G401 (cell line): ENCODE data around the gene LCA5. TPM values are rescaled to one million over a fixed set of nuclear protein-coding genes. Genes with fewer than 3 reads are reported as not detected.
"Not testable (repeated sequence)": the region's sequence is repeated elsewhere in the genome, so short reads cannot be mapped to it uniquely, and the experiment has no call there.

Experiments
- DNase-seq: peaks from one replicate; pipeline ENCODE4 v3.0.0-alpha.2; 2015; ENCODE audit warnings: low spot score
- in situ Hi-C: cut with HindIII; loops from 2 replicates; pipeline ENCODE4 v1.10.0; 2016; ENCODE audit warnings: low sequenced_read_pairs, mixed read lengths
- total RNA-seq: library from RNA; depleted of rRNA; stranded (reverse); fragments of >200 nt; shearing (Covaris generic); gene quantifications from 2 replicates; pipeline ENCODE4 v1.2.3, GENCODE V29; 2014

LCA5 gene
- total RNA-seq, 1 experiment from 2014 or later: 24.2 TPM

DNA sequence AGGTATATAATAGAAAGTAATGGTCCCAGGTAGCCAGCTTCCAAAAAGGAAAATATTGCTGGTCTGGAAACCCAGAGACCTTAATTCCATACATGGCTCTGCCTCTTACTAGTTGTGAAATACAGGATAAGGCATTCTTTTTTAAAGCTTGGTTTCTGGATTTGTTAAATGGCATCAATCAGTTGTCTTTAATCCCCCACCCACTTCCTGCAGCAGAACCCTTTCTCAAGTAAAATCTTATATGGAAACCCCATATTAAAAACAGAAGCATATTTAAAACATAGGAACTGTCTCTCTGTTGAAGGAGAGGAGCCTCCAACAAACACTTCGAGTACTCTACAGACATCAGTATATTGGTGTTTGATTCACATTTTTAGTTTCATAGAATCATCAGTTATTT, 6.2 kb upstream of the LCA5 start:
- in situ Hi-C loops: no loop called here

GRCh38 chr6:79538106-79538971, 1.1 kb upstream of the LCA5 start:
- in situ Hi-C loops: no loop called here
- peak; percentile 73 for DNase-seq

More for the DNA sequence above, 6.2 kb upstream of the LCA5 start:
- peak; percentile 32 for DNase-seq

- in situ Hi-C loops: no loop called here
- DNase-seq: peak; percentile 70
Observed at GRCh38 chr6:79536585-79536953, 661 bp downstream of the LCA5 start.

- in situ Hi-C loops, DNase-seq: not testable (repeated sequence)
Observed at GRCh38 chr6:79529567-79529966, 7.7 kb downstream of the LCA5 start.

DNA sequence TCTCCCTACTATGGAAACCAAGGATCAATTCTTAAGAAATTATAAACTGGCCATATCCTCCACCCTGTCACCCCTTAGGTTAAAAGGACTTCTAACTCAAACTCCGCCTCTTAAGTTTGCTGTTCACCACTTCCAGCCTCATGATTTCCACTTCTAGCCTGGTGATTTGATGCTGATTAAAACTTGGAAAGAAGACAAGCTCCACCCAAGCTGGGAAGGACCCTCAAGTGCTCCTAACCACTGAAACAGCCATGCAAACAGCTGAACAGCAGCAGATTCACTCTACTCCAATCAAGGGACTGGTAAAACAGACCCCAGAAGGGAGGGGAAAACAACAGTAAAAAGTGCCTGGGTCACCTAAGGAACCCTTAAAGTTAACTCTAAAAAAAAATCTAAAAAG, 10.3 kb downstream of the LCA5 start:
- in situ Hi-C loops: no loop called here
- DNase-seq: peak; percentile 60

- in situ Hi-C loops: no loop called here
- DNase-seq: peak; percentile 42
Observed at GRCh38 chr6:79525272-79526100, 11.7 kb downstream of the LCA5 start.

DNA sequence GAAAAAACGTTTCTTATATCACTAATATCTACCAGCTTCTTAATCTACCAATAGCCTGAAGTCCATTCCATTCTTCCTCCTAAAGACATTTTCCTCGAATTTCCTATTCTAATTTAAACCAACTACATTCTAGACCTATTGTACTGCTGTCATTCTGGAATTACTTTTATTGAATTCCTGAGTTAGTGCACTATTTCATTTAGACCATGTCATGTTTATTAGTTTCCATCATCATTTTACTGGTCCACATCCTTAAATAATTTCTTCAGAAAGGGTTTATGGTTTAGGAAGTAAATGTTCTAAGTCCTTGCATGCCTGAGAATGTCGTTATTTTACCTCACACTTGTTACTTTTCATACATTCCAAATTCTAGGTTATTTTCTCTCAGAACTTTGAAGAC, 13.2 kb downstream of the LCA5 start:
- in situ Hi-C loops: no loop called here

GRCh38 chr6:79522609-79523008, 14.6 kb downstream of the LCA5 start:
- in situ Hi-C loops: no loop called here
- no peak for DNase-seq

More for the DNA sequence above, 13.2 kb downstream of the LCA5 start:
- DNase-seq: no peak

DNA sequence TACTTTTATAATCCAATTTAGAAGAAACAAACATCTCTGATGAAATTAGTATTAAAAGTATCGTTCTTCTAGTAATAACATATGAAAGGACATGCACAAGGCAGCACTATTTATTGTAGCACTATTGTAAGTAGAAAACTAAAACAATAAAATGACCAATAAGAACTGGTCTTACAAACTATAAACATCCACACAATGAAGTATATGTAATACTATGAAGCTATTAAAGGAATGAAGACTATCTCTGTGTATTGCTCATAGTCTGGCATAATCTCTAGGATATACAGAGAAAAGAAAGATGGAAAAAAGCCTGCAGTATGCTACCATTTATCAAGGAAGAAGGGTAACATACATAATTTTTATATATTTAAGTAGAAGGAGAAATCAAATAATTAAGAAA, 16.7 kb downstream of the LCA5 start:
- DNase-seq: no peak
- in situ Hi-C loops: no loop called here

DNA sequence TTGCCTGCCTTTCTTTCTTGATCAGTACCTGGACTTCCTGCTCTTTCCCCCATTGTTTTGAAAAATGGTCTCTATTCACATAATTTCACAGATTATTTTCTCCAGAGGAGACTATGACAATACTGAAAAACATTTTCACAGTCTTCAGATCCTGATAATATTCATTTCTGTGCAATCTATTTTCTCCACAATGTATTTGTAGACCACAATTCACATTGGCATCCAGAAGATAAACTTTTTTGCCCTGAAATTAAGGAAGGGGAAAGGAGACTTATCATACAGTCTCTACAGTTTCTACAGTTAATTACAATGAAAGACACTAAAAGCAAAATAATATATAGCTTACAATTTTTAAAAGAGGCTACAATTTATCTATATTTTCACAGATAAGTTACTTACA, 18.4 kb downstream of the LCA5 start:
- in situ Hi-C loops: no loop called here
- no peak for DNase-seq

DNA sequence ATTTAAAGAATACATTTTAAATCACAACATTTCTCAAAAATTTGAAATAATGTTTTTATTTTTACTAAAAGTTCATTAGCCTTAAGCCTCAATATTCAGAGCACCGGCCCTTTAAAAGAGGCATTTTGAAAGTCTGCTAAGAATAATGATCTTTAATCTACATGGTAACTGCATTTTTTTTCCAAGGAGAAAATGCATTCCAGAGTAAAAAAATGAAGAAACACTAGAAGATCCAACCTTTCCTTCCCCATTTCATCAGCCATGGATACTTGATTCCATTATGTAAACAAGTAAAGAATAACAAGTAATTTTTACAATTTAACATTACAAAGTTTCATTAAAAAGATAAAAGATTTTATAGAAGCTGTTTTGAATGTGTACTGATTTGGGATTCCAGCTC, 21.8 kb downstream of the LCA5 start:
- in situ Hi-C loops: no loop called here
- no peak for DNase-seq

DNA sequence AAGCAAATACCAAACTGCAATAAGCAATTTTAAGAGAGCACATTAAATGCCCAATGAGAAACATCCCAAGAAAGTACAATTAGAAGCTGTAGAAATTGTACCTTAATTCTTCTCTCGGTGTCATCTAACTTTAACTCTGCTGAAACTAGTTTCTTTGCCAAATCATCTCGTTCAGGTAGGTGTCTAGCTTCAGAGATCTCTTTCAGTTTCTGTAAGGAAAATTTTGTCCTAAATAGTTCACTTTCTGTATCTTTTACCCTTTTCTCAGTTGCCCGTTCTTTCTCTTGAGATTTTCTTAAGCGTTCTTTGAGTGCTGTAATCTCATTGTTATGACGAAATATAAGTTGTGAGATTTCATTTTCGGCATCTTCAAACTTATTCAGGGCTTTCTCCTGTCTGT, 24.1 kb downstream of the LCA5 start:
- in situ Hi-C loops: no loop called here
- DNase-seq: no peak

GRCh38 chr6:79512014-79512413, 25.2 kb downstream of the LCA5 start:
- in situ Hi-C loops: no loop called here
- no peak for DNase-seq

- DNase-seq: no peak
- in situ Hi-C loops: no loop called here
Observed at GRCh38 chr6:79510707-79511106, 26.5 kb downstream of the LCA5 start.

GRCh38 chr6:79506251-79506650, 31.0 kb downstream of the LCA5 start:
- in situ Hi-C loops: no loop called here
- no peak for DNase-seq

- in situ Hi-C loops: no loop called here
- DNase-seq: no peak
Observed at GRCh38 chr6:79504372-79504771, 32.9 kb downstream of the LCA5 start.

DNA sequence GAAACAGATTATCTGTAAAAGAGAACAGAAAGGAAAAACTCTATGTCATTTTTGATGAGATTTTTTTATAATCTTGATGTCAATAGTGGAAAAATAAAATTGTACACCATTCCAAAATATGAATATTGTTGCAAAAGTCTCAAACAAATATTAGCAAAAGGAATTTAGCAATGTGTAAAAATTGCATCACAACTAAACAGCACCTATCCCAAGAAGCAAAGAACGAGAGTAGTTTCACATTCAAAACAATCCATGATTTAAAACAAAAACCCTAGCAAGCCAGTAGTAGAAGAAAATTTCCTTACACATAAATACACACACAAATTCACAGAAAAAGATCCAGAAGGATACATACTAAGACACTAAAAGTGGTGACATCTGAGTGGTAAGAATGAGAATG, 38.4 kb downstream of the LCA5 start:
- DNase-seq: no peak
- in situ Hi-C loops: no loop called here

DNA sequence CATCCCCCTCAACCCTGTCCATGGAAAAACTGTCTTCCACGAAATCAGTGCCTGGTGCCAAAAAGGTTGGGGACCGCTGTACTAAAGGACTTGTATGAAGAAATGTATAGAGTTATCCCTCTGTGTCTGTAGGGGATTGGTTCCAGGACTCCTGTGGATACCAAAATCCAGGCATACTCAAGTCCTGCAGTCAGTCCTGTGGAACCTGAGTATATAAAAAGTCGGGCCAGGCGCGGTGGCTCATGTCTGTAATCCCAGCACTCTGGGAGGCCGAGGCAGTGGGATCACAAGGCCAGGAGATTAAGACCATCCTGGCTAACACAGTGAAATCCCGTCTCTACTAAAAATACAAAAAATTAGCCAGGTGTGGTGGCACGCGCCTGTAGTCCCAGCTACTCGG, 42.0 kb downstream of the LCA5 start:
- no peak for DNase-seq
- in situ Hi-C loops: no loop called here

- in situ Hi-C loops: no loop called here
- DNase-seq: no peak
Observed at GRCh38 chr6:79494841-79495240, 42.4 kb downstream of the LCA5 start.

DNA sequence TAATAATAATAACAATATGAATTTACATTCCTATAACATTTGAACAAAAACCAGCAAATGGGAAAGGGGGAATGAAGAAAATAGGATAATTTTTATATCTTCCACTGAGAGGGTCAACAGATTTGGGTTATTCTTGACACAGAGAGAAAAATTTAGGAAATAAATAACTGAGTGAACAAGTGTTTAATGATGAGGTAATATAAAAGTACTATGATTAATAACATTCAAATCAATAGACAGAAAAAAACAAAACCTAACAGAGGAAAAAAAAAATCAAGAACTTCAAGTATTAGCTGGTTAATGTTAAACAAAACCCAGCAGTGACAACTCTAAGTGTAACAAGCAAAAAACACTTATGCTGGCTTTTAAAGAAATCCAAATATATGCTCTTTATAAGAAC, 66.5 kb downstream of the LCA5 start:
- in situ Hi-C loops: no loop called here

More for the DNA sequence above, 66.5 kb downstream of the LCA5 start:
- DNase-seq: no peak
